Measurements from ENCODE around the gene CCDC18.
"Not testable (repeated sequence)": the region's sequence is repeated elsewhere in the genome, so short reads cannot be mapped to it uniquely, and the experiment has no call there.

Gene CCDC18

DNA sequence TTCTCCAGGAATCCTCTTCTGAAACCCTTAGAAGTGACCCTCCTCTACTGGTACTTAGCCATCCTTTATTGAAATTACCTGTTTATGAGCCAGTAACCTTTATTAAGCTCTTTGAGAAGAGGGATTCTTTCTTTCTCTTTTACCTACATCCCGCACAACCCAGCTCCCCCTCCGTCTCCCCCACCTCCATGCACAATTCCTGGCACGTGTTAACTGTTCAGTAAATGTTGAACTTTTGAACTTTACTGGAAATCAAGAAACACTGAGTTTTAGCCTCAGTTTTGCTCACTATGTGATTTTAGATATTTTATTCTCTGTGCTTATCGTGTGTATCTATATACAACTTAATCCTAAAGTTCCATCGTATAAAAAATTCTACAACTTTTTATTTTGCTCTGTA is 2.1 kb upstream of the CCDC18 start:
- no peak for DNase-seq

DNA sequence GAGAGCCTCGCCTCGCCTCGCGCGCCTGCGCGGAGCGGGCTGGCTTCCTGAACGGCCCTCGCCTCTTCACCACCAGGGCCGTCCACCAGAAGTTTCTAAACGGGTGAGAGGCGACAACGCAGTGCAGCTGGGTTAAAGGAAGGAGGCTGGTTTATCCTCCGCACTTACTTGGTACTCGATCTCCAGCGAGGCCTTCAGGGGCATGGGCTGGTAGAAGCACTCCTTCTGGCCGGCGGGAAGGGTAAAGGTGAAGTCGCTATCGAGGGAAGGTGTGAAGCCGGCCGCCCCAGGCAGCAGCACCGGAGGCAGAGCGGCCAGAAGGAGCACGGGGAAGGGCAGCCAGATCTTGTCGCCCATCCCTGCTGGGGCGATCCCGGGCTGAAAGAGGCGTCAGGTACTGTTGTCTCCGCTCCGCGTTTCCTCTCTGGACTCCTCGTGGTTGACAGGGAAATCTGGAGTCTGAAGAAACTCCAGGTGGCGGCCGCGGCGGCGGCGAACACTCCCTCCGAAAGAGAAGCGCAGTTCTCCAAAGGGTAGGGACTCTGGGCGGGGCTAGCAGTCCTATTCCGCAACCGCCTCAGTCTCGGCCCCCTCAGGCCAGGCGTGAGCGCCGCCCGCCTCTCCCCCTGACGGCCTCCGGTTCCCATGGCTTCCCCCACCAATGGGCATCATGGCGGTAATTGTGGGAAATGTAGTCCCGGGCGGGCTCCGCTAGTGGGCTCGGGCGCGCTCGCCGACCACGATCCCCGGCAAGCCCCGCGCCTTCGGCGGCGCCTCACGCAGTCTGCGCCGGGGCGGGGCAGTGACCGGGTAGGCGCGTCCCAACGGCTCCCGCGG is 420 bp upstream of the CCDC18 start, which contains the start of gene TMED5:
TSS of gene TMED5 (minus strand) at position 528 of the 837 bp plus-strand sequence. CDS start at position 357, 171 bp downstream.
- peak; percentile 96 for DNase-seq

DNA sequence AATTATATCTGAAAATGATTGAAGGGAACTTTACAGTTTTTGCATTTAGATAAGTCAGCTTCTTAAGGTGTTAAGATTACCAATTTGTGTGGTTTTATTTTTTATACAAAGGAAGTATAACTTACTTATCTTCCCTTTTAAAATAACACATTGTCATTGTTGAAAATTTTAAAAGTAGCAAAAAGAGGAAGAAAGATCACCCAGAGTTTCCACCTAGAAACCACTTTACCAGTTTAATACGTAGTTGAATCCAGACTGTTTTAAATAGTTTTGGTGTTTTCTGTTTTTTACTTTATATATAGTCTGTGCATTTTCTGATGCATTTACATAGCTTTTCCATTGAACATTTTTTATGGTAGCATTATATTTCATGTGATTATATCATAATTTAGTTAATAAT is 6.1 kb downstream of the CCDC18 start:
- DNase-seq = no peak

DNA sequence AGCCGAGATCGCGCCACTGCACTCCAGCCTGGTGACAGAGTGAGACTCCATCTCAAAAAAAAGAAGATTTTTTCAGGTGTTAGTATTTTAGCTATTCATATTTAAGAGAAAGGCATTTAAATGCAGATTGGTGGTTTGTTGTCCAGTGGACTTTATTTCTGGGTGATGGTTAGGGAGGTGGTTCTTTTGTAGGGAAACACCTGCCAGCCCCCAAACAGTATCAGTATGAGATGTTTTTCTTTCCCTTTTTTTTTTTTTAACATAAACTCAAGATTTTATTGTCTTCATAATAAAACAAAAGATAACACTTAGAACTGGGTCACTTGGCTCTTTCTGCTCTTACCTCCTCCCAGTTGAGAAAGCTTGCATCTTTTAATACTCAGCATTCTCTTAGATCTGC is 9.9 kb downstream of the CCDC18 start:
- DNase-seq = no peak

DNA sequence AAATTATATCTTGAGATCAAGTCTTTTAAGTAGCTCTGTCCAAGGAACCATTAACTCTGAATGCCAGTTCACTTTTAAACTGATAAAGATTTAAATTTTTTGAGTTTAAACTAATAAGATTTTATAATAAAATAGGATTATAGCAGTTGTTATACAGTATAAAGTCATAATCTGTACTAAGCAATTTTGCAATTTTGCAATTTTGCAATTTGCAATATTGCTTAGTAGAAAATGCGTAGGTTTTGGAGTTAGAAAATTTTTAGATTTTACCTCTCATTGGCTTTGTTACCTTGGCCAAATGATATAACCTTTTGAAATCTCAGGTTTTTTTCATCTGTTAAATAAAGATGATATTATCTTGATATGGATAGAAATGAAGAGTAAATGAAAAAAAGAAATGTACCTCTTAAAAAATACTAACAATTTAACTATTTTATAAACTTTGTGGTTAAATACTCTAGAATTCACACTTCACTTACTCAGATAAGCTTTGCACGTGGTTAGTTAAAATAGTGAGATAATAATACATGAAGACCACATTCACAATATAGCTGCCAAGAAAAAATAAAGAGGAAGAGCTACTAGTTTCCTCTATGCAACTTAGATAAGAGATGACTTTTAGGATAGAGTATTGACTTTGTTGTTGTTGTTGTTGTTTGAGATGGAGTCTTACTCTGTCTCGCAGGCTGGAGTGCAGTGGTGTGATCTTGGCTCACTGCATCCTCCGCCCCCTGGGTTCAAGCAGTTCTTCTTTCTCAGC is 13.9 kb downstream of the CCDC18 start:
- DNase-seq = no peak

DNA sequence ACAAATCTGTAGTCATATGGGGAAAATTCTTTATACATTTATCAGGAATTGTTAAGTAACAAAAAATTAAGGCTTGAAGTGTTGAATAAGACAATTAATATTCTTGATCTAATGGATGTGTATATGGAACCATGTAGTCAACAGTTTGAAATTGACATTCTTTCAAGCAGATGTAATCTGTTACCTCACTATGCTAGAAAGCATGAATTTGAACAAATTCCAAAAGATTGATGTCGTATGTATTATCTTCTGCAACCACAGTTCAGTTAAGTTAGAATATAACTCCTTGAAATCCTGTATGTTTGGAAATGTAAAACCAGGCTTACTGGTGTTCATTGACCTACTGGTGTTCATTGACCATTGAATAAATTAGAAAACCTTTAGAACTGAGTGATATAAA is 16.1 kb downstream of the CCDC18 start:
- no peak for DNase-seq

DNA sequence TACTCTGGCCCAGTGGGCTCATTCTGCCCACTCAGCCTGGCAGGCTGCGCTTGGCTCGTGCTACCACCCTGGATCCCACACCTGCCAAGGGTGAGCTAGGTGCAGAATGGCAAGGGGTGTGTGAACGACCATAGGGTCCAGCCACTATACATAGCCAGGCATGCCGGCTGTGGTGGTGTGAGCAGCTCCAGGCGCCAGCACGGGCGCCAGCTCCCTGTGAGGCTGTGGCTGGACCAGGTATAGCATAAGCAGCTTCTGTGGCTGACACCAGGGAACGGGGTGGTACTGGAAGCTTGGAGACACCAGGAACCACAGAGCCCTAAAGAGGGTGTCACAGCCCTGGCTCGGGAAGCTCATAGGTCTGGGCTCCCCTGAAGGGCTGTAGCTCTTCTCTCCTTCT is 18.6 kb downstream of the CCDC18 start:
- DNase-seq = no peak

DNA sequence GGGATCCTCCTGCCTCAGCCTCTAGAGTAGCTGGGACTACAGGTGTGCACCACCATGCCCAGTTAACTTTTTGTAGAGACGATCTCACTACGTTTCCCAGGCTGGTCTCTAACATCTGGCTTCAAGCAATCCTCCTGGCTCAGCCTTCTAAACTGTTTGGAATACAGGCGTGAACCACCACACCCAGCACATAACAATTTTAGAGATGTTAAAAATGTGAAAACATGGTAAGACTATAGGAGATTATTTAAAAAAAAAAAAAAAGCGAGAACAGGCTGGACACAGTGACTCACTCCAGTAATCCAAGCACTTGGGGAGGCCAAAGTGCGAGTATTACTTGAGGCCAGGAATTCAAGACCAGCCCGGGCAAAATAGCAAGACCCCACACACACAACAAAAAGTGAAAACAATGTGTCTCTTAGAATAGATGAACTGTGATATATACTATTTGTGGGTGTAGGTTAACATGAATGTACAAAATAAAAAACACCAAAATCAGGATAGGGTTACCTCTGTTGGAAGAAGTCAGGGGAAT is 19.6 kb downstream of the CCDC18 start:
- DNase-seq = no peak

DNA sequence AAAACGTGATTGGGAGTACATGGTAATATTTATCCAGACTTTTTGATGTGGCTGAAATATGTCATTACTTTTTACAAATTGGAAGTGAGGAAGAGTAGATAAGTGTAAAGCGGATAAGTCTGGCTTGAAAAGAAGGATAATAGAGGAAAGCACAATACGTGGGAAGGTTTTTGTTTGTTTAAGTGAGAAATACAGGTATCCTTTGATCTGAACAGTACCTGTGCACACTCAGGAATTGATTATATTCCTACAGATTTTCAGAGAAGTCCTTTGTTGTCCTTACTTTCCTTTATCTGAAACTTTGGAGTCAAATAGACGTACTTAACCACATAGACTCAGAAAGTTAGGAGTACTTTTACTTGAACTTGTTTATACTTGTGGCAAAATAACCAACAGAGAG is 20.2 kb downstream of the CCDC18 start:
- no peak for DNase-seq

DNA sequence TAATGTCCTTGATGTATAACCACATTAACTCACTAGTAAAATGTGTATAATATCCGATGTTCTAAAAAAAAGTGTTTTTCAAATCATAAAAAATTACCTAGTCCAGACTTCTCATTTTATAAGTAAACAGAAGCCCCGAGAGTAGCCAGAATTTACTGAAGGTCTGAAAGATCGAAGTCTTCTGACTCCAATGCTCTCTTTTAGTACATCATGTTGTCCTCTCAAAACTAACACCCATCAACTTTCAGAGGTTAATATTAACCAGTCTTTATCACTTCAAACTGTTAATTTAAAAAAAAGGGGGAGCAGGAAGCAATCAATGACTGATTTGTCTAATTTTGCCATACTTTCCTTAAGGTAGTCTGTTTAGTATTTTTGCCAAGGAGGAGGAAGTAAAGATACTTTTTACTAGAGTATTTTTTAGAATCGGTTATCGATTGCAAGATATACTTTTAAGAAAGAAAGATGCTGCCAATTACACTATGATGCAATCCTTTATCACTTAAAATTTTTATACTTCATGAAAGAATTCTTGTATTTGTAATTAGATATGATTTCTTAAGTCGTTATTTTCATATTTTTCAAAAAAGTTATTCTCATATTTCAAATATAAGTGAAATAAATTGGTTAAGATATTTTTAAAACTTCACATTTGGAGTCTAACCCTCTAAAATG is 25.5 kb downstream of the CCDC18 start:
- DNase-seq = no peak

DNA sequence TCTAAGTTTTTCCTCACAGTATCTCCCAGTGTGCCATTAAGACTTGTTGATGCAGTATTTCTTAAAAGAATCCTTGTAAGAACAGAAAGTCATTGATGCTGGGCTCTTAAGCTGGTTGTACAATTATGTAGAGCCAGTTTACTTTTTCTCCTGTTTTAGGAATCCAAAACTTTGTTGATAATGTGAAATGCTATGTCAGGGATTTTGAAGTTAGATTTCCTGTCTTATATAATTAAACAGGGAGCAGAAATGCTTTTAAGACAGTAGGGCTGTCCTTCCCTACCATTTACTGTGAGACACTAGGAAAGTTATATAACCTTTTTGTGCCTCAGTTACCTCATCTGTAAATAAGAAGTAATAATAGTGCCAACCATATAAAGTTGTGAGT is 26.0 kb downstream of the CCDC18 start:
- no peak for DNase-seq

DNA sequence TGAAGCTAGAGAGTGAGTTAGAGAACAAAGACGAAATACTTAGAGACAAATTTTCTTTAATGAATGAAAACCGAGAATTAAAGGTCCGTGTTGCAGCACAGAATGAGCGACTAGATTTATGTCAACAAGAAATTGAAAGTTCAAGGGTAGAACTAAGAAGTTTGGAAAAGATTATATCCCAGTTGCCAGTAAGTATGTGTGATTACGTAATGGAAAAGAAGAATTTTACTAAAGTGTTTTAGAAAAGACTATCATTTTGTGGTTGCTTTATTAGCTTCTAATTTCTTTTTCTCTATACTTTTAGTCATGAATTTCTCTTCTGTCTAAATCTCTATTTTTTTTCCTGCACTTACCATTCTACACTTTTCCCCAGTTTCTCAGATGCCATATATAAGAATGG is 26.7 kb downstream of the CCDC18 start:
- DNase-seq = no peak

DNA sequence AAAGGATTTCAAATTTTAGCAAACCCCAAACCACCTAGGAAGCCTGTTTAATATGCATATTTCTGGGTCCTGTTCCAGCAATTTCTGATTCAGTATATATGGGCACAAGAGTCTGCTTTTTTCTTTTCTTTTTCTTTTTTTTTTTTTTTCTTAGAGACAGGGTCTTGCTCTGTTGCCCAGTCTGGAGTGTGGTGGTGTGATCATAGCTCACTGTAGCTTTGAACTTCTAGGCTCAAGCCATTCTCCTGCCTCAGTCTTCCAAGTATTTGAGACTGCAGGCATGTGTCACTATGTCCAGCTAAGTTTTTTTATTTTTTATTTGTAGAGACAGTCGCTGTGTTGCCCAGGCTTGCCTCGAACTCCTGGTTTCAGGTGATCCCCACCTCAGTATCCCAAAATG is 34.8 kb downstream of the CCDC18 start:
- no peak for DNase-seq

DNA sequence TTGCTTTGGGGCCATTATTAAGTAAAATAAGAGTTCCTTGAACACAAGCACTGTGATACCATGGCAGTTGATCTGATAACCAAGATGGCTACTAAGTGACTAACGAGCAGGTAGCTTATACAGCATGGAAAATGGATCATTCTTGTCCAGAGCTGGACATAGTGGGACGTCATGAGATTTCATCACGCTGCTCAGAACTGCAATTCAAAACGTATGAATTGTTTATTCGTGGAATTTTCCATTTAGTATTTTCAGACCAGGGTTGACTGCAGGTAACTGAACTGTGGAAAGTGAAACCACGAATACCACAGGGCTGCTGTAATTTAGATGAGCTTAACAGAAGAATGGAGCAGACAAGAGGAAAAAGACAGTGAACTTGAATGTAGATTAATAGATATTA is 38.9 kb downstream of the CCDC18 start:
- no peak for DNase-seq

DNA sequence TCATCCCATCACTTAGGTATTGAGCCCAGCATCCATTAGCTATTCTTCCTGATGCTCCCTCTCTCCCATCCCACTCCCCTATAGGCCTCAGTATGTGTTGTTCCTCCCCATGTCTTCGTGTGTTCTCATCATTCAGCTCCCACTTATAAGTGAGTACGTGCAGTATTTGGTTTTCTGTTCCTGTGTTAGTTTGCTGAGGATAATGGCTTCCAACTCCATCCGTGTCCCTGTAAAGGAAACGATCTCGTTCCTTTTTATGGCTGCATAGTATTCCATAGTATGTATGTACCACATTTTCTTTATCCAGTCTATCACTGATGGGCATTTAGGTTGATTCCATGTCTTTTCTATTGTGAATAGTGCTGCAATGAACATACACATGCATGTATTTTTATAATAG is 40.2 kb downstream of the CCDC18 start:
- not testable (repeated sequence) for DNase-seq

DNA sequence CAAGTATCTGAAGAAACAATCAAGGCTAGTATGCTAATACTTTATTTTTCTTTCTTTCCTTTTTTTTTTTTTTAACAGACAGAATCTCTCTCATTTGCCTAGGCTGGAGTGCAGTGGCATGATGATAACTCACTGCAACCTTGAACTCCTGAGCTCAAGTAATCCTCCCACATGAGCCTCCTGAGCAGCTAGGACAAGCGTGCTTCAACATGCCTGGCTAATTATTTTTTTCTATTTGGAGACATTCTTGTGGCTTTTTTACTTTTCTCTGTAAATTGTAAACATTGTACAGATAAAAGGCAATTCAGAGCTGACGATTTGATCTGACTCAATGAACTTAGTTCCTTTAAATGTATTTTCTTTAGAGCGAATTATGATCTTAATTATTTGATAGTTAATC is 41.4 kb downstream of the CCDC18 start:
- no peak for DNase-seq

DNA sequence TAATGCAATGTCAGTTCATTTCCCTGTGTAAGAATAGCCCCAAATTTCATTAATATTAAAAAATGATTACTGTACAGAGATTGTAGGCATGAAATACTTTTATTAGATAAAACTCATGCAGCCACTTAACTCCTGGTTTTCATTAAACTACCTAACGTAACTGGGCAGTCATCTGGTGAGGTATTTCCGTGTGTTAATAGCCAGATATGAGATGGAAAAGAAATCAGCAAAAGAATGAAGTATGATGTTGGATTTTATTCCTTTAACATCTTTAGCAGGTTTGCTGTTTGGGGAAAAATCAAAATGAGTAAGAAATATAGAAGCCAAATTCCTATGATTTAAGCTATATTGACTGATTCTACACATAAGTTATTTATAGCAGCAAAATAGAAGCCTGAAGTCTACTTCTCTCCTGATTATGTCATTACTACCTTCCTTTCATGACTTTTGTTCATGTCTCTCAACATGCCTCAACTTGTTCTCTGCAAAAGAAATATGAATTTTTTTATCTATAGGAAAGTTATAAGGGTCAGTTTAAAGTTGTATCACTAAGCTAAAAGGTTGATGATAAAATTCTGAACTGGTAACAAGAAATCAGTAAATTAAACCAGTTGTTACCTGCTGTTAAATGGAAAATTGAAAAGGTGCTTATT is 42.6 kb downstream of the CCDC18 start:
- DNase-seq = no peak

DNA sequence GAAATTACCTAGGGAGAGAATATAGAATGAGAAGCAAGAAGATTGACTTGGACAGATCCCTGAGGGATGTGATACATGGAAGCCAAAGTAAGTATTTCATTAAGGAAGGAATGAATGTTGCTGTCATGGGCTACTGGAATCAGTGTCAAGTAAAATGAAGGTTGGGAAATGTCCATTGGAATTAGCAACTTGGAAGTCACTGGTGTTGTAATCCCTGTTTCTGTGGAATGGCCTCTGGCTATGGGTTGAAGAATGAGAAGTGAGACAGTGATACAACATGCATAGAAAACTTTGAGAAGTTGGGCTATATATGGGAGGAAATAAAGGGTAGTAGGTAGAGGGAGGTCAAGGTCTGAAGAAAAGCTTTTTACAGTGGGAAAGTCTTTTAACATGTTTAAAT is 54.7 kb downstream of the CCDC18 start:
- no peak for DNase-seq

DNA sequence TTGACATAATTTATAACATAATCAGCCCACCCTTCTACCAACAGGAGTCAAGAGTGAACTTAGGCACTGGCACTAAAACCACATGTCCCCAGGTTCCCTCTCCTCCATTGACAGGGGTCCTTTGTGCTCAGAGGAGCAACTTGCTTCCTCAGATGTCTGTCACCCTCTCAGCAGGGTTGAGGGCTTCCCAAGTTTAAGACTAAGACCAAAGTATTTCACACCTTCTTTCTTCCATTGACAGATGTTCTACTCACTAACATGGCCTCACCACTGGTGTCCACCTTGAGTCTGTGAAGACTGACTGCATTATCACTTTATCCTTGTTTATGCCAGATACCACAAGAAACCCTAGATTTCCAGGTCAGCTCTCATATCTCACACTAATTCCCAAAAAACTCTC is 56.5 kb downstream of the CCDC18 start:
- DNase-seq = no peak

DNA sequence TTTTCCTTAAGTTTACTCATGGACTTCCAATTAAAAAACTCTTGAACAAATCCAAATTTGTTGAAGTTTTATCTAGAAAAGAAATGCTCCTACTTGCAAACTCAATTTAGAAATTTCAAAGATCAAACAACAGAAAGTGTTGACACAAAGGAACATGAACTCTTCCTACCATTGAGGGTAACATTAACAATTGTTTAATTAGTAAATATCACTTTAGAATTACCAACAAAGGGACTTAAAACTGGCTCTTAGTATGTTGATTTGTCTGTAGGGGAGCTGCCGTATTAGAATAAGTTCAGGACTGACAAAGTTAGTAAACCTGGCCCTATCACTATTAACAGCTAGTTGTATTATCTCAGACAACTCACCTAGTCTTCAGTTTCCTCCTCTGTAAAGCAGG is 57.9 kb downstream of the CCDC18 start:
- DNase-seq = no peak

DNA sequence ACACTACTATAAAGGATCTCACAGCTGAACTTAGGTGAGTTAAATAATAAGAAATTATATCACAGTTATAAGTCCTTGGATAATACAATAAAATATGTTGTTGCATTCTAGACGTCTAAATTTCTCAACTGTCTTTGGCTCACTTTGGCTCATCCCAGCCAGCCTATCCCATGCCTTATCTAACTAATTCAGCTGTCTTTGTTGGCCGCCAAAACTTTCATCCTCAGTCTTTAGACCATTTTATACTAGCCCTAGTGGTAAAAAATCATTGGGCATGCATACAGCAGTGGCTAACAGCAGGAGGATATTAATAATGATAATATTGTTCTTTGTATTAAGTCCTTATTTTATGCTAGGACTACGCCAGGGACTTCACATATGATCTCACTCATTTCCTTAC is 59.3 kb downstream of the CCDC18 start:
- no peak for DNase-seq

DNA sequence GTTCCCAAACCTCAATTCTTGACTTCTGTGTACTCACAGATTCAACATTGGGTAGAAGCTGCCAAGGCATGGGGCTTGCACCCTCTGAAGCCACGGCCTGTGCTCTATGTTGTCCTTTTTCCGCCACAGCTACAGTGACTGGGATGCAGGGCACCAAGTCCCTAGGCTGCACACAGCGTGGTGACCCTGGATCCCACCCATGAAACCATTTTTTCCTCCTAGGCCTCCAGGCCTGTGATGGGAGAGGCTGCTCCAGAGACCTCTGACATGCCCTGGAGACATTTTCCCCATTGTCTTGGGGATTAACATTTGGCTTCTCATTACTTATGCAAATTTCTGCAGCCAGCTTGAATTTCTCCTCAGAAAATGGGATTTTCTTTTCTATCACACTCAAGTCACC is 62.7 kb downstream of the CCDC18 start:
- not testable (repeated sequence) for DNase-seq

Measured in NCI-H1930 (cell line).